Coronary artery (tissue), 2 donors: ENCODE measurements around the gene IFNGR2.
"Not testable (repeated sequence)": the region's sequence is repeated elsewhere in the genome, so short reads cannot be mapped to it uniquely, and the experiment has no call there.

Experiments used
- DNase-seq: peaks from one replicate; pipeline ENCODE4 v3.0.0-alpha.2; 2017; ENCODE audit warnings: low spot score
- H3K27ac ChIP-seq, 2 donors: fragments of 200-600 bp; sonication (generic); one replicate each; pipeline ENCODE4 v1.5.1; 2016 to 2019
- H3K4me3 ChIP-seq: fragments of 200-600 bp; sonication (generic); 2 replicates; pipeline ENCODE4 v1.5.1; 2016; ENCODE audit warnings: mild to moderate bottlenecking, moderate library complexity
- CTCF ChIP-seq: fragments of 200-600 bp; sonication (generic); IDR thresholded peaks from one replicate; pipeline ENCODE4 v1.5.1; 2019; ENCODE audit warnings: antibody characterized with exemption

Gene IFNGR2

GRCh38 chr21:33455686-33456446 lies 52.7 kb downstream of the IFNGR2 start:
- no peak for TF ChIP-seq CTCF
- DNase-seq: no peak
- H3K27ac ChIP-seq: no peak overlapping the region
- no peak overlapping the region for H3K4me3 ChIP-seq

- no peak for TF ChIP-seq CTCF
- DNase-seq: no peak
Measured at GRCh38 chr21:33458861-33459260, 55.6 kb downstream of the IFNGR2 start.

GRCh38 chr21:33461538-33462250 lies 58.5 kb downstream of the IFNGR2 start:
- Histone ChIP-seq H3K27ac (no peak overlapping the region), H3K4me3 (no peak overlapping the region)
- no peak for DNase-seq
- TF ChIP-seq CTCF: no peak

More at GRCh38 chr21:33458861-33459260, 55.6 kb downstream of the IFNGR2 start:
- H3K4me3 ChIP-seq: no peak overlapping the region
- no peak overlapping the region for H3K27ac ChIP-seq

- not testable (repeated sequence) for H3K4me3 ChIP-seq, H3K27ac ChIP-seq, DNase-seq
Measured at GRCh38 chr21:33469183-33469582, 66.0 kb downstream of the IFNGR2 start.

GRCh38 chr21:33470701-33471100 lies 67.5 kb downstream of the IFNGR2 start:
- no peak for TF ChIP-seq CTCF
- no peak for DNase-seq
- no peak overlapping the region for H3K27ac ChIP-seq
- no peak overlapping the region for H3K4me3 ChIP-seq

- DNase-seq: no peak
- TF ChIP-seq CTCF: no peak
Measured at GRCh38 chr21:33473344-33473743, 70.1 kb downstream of the IFNGR2 start.

GRCh38 chr21:33477066-33477465 lies 73.9 kb downstream of the IFNGR2 start:
- no peak overlapping the region for H3K4me3 ChIP-seq
- no peak overlapping the region for H3K27ac ChIP-seq
- TF ChIP-seq CTCF: no peak
- no peak for DNase-seq

More at GRCh38 chr21:33473344-33473743, 70.1 kb downstream of the IFNGR2 start:
- Histone ChIP-seq H3K4me3 (no peak overlapping the region), H3K27ac (no peak overlapping the region)
